ENCODE data around the gene SLC43A1. TPM values are rescaled to one million over a fixed set of nuclear protein-coding genes. Genes with fewer than 3 reads are reported as not detected.

The SLC43A1 gene
- polyA plus RNA-seq, 1 experiment = 14.6 TPM

DNA sequence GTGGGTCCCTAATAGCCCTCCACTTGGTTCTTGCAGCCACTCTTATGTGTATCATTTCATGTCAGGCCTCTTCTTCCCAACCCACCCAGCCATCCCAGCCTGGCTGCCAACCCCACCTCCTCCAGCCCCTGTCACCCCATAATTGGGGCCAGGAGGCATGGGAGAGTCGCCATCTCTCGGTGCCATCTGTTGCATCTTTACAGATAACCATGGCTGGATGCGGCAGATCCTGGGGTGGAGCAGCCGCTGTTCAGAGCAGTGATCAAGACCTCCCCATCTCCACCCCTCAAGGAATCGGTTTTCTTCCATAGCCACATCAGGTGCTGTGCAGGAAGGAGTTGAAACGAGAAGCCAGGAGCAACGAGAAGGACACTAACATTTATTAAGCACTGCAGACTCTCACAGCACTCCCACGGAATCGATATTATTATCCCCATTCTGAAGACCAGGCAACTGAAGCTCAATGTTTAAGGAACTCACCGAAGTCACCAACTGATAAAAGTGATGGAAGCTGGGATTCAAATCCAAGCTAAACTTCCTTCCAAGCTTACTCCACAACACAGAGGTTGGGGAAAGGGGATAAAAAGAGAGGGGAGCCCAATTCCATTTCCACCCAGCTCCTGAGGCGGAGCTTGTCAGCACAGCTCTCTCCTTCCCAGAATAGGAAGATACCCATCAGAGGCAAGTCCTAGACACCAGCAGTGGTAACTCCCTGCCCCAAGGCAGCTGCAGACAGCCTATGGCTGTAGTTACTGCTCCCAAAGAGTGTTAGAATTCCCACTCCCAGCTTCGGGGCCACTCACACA, 2.7 kb downstream of the SLC43A1 start:
- no peak for DNase-seq (ENCODE audit: low read depth, low spot score)
- peak overlapping the region; percentile 10; the same call in 1 of the 2 replicates for H3K4me3 ChIP-seq (ENCODE audit: low read depth, low read length)
- CTCF ChIA-PET = interaction anchor here (1.0 to 6.4 kb wide), 5 partner anchors 11 to 54 kb away, joined by 3 to 52 read pairs (median 24); partner anchors contain the start of gene RTN4RL2
- no peaks in the 10 kb centered on the region; the same call in 1 of the 2 replicates for H3K9me3 ChIP-seq (ENCODE audit: control insufficient read depth, insufficient read depth, low read length)
- H3K27me3 ChIP-seq (ENCODE audit: control insufficient read depth, insufficient read depth, low read length) = no peaks in the 10 kb centered on the region
- TF ChIP-seq, protein P1, sequence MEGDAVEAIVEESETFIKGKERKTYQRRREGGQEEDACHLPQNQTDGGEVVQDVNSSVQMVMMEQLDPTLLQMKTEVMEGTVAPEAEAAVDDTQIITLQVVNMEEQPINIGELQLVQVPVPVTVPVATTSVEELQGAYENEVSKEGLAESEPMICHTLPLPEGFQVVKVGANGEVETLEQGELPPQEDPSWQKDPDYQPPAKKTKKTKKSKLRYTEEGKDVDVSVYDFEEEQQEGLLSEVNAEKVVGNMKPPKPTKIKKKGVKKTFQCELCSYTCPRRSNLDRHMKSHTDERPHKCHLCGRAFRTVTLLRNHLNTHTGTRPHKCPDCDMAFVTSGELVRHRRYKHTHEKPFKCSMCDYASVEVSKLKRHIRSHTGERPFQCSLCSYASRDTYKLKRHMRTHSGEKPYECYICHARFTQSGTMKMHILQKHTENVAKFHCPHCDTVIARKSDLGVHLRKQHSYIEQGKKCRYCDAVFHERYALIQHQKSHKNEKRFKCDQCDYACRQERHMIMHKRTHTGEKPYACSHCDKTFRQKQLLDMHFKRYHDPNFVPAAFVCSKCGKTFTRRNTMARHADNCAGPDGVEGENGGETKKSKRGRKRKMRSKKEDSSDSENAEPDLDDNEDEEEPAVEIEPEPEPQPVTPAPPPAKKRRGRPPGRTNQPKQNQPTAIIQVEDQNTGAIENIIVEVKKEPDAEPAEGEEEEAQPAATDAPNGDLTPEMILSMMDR (IDR thresholded peaks at IDR 0.05; ENCODE audit: low read depth, low read length) = no peak
- POLR2A ChIA-PET = interaction anchor here (0.5 kb wide), 1 partner anchor 176 kb away, joined by 3 read pairs; no protein-coding TSS in a partner anchor
- no peak overlapping the region for H3K27ac ChIP-seq (ENCODE audit: low read depth, low read length)

DNA sequence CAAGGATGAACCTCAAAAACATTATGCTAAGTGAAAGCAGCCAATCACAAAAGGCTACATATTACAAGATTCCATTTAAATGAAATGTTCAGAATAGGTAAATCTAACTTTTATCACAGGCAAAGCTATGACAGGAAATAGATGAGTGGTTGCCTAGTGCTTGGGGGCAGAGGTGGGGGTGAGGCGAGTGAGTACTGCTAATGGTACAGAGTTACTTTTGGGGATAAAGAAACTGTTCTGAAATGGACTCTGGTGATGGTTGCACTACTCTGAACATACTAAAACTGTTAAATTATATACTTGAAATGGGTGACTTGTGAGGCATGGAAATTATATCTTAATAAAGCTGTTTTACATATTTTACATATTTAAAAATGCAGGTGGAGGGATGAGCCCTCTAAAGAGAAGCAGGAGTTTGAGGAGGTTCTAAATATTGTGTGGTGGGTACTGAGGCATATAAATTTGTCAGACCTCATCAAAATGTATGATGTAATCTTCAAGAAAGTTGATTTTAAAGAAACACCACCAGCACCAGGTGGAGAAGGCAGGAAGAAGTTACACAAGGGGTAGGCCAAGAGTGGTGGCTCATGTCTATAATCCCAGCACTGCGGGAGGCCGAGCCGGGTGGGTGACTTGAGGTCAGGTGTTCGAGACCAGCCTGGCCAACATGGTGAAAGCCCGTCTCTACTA, 3.6 kb downstream of the SLC43A1 start:
- CTCF ChIA-PET = interaction anchor here (0.5 to 2.0 kb wide), 9 partner anchors 15 to 1013 kb away, joined by 3 to 10 read pairs (median 4); partner anchors contain the start of gene RTN4RL2
- Histone ChIP-seq H3K27ac (ENCODE audit: low read depth, low read length) (no peak overlapping the region), H3K4me3 (ENCODE audit: low read depth, low read length) (no peak overlapping the region), H3K27me3 (ENCODE audit: control insufficient read depth, insufficient read depth, low read length) (no peaks in the 10 kb centered on the region), H3K9me3 (ENCODE audit: control insufficient read depth, insufficient read depth, low read length) (no peaks in the 10 kb centered on the region; the same call in 1 of the 2 replicates)
- TF ChIP-seq, protein P1 (IDR thresholded peaks at IDR 0.05; ENCODE audit: low read depth, low read length) = no peak
- POLR2A ChIA-PET = interaction anchor here (0.9 kb wide), 1 partner anchor 20 kb away, joined by 3 read pairs; no protein-coding TSS in a partner anchor
- DNase-seq (ENCODE audit: low read depth, low spot score) = no peak

DNA sequence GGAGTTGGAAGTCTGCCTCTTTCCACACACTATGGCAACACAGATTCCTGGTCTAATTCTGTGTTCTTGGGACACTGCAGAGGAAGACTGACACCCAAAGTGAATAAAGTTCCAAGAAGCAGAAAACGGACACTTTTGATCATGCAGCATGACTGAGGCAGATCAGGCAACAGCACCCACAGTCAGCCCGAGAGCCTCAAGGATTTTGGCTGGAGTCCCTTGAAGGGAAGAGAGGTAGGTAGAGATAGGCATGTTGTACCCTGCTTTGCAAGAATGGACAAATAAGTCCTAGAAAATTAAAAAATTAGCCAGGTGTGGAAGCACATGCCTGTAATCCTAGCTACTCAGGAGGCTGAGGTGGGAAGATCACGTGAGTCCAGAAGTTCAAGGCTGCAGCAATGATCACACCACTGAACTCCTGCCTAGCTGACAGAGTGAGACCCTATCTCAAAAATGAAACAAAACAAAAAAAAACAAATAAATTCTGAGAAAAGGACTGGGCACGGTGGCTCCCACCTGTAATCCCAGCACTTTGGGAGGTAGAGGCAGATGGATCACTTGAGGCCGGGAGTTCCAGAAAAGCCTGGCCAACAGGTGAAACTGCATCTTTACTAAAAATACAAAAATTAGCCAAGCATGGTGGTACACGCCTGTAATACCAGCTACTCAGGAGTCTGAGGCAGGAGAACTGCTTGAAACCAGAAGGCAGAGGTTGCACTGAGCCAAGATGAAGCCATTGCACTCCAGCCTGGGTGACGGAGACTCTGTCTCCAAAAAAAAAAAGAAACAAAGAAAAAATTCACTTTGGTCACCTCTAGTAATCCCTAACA, 6.9 kb downstream of the SLC43A1 start:
- TF ChIP-seq, protein P1 (IDR thresholded peaks at IDR 0.05; ENCODE audit: low read depth, low read length) = no peak
- H3K27me3 ChIP-seq (ENCODE audit: control insufficient read depth, insufficient read depth, low read length) = no peaks in the 10 kb centered on the region
- POLR2A ChIA-PET = no interaction called here
- H3K27ac ChIP-seq (ENCODE audit: low read depth, low read length) = no peak overlapping the region
- H3K4me3 ChIP-seq (ENCODE audit: low read depth, low read length) = no peak overlapping the region
- no peaks in the 10 kb centered on the region for H3K9me3 ChIP-seq (ENCODE audit: control insufficient read depth, insufficient read depth, low read length)
- no peak for DNase-seq (ENCODE audit: low read depth, low spot score)
- CTCF ChIA-PET = interaction anchor here (0.6 to 6.0 kb wide), 3 partner anchors 15 to 136 kb away, joined by 3 to 52 read pairs (median 3); no protein-coding TSS in a partner anchor

DNA sequence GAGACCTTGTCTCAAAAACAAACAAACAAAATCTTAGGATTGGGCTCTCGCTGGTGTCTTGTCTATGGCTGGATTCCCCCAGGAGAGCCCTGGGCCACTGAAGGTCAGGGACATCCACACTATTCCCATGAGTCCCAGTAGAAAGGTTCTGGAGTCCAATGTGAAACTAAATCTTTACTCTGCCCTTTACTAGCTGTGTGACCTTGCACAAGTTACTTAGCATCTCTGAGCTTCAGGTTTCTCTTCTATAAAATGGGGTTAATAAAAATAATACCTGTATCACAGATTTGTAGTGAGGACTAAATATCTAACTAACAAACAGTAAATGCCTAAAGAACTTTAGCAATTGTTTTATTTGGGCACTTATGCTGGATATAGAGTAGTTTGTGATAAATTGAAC, 9.0 kb downstream of the SLC43A1 start:
- no peak for DNase-seq (ENCODE audit: low read depth, low spot score)
- Histone ChIP-seq H3K27me3 (ENCODE audit: control insufficient read depth, insufficient read depth, low read length) (no peaks in the 10 kb centered on the region), H3K27ac (ENCODE audit: low read depth, low read length) (no peak overlapping the region), H3K4me3 (ENCODE audit: low read depth, low read length) (no peak overlapping the region), H3K9me3 (ENCODE audit: control insufficient read depth, insufficient read depth, low read length) (no peaks in the 10 kb centered on the region)
- TF ChIP-seq, protein P1 (IDR thresholded peaks at IDR 0.05; ENCODE audit: low read depth, low read length) = no peak
- POLR2A ChIA-PET = interaction anchor here (1.0 kb wide), 1 partner anchor 8 kb away, joined by 3 read pairs; no protein-coding TSS in a partner anchor
- CTCF ChIA-PET = interaction anchor here (1.5 to 6.0 kb wide), 3 partner anchors 13 to 20 kb away, joined by 3 to 52 read pairs (median 25); no protein-coding TSS in a partner anchor

Measured in AG04450 (cell line).